ENCODE results near the gene GLTP.

GLTP gene

DNA sequence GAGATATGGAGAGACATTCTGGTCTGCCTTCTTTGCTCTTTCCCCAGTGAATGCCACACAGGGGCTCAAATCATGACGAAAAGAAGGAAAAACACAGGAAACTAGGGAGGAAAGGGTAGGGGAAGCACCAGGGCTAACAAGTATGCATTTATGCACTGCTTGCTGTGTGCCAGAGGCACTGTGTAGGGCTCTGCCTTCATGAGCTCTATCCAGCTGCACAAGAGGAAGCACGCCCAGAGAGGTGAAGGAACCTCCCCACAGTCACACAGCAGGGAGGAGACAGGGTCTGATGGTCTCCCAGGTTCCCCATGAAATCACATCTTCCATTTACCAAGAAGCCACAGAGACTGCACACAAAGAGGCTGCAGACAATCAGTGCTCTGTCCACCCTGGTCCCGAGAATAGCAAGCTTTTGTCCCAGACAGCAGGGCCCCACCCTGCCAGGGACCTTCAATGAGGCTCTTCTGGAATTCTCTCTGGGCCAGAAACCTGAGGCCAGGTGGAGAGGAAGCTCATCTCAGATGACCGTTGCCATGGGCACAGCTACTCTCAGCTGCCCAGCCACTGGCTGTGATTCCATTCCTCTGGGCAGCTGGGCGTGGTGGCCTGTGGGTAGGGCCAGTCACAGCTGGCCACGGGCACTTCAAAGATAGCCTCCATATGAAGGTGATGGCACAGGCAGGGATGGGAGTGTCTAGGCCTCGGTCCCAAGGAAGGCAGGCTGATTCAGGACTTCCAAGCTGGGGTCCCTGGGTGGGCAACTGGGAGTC is 39.9 kb downstream of the GLTP start:
- Histone ChIP-seq H3K4me3 (ENCODE audit: low read depth, low read length) (no peak overlapping the region), H3K9me3 (ENCODE audit: severe bottlenecking) (no peaks in the 10 kb centered on the region), H3K36me3 (no peaks in the 10 kb centered on the region), H3K27me3 (ENCODE audit: insufficient read depth, low read depth, severe bottlenecking) (no peaks in the 10 kb centered on the region), H3K27ac (no peak overlapping the region)
- no peak for TF ChIP-seq CTCF (IDR thresholded peaks at IDR 0.05; ENCODE audit: low read depth, low read length)
- no peak for DNase-seq

- Histone ChIP-seq H3K27me3 (ENCODE audit: insufficient read depth, low read depth, severe bottlenecking) (no peaks in the 10 kb centered on the region), H3K36me3 (no peaks in the 10 kb centered on the region), H3K4me3 (ENCODE audit: low read depth, low read length) (no peak overlapping the region)
Measured at GRCh38 chr12:109839444-109839843, 40.9 kb downstream of the GLTP start.

GRCh38 chr12:109836916-109837315 is 43.4 kb downstream of the GLTP start:
- H3K27ac ChIP-seq, result no peak overlapping the region

More at GRCh38 chr12:109839444-109839843, 40.9 kb downstream of the GLTP start:
- no peaks in the 10 kb centered on the region for H3K9me3 ChIP-seq (ENCODE audit: severe bottlenecking)
- no peak overlapping the region for H3K27ac ChIP-seq
- DNase-seq, result no peak
- no peak for TF ChIP-seq CTCF (IDR thresholded peaks at IDR 0.05; ENCODE audit: low read depth, low read length)

DNA sequence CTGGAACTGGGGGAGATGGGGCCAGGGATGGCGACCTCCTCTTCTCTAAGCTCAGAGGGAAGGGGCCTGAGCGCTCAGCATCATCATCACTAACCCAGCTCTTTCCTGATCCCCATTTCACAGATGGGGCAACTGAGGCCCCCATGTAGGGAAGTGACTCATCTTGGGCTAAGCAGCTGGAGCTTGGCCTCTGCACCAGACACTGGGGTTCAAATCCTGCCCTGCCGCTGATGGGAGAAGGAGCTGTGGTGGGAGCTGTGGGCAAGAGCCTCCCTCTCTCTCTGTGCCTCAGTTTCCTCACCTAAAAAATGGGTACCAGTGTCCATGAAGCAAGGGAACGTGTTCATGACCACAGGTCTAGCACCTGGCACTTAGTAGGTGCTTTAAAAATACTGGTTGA is 44.5 kb downstream of the GLTP start:
- H3K36me3 ChIP-seq, result no peaks in the 10 kb centered on the region
- no peaks in the 10 kb centered on the region for H3K9me3 ChIP-seq (ENCODE audit: severe bottlenecking)
- H3K4me3 ChIP-seq (ENCODE audit: low read depth, low read length), result no peak overlapping the region
- TF ChIP-seq CTCF (IDR thresholded peaks at IDR 0.05; ENCODE audit: low read depth, low read length), result no peak
- no peak for DNase-seq
- no peaks in the 10 kb centered on the region for H3K27me3 ChIP-seq (ENCODE audit: insufficient read depth, low read depth, severe bottlenecking)
- no peak overlapping the region for H3K27ac ChIP-seq

More at GRCh38 chr12:109836916-109837315, 43.4 kb downstream of the GLTP start:
- no peak for DNase-seq
- Histone ChIP-seq H3K4me3 (ENCODE audit: low read depth, low read length) (no peak overlapping the region), H3K27me3 (ENCODE audit: insufficient read depth, low read depth, severe bottlenecking) (no peaks in the 10 kb centered on the region), H3K36me3 (no peaks in the 10 kb centered on the region), H3K9me3 (ENCODE audit: severe bottlenecking) (no peaks in the 10 kb centered on the region)
- no peak for TF ChIP-seq CTCF (IDR thresholded peaks at IDR 0.05; ENCODE audit: low read depth, low read length)

DNA sequence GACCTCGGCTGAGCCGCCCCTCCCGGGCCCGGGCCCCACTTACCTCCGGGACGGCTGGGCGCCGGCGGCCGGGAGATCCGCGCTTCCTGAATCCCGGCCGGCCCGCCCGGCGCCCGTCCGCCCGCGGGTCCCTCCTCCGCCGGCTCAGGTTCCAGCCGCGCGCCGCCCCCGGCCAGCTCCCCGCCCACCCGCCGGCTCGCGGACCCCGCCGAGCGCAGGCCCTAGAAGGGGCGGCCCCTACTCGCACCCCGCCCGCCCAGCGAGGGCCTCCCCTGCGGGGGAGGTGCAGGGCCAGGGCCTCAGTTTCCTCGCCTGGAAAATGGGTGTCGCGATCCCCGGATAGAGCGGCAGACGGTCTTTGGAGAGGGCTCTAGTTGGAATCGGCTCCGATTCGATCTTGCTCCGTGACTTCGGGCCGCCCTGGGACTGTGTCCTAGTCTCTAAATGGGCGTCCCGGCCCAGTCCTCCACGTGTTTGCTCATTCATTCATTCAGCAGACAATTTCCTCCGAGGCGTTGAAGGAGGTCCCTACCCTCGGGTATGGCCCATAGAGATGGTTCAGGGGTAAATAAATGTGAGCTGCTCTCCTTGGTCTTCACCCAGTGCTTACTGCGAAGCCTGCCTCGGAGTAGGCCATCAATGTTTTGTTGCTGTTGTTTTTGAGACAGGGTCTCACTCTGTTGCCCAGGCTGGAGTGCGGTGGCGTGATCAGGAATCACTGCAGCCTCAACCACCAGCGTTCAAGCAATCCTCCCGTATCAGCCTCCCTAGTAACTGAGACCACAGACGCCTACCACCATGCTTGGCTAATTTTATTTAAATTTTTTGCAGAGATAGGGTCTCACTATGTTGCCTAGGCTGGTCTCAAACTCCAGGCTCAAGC is 46.8 kb downstream of the GLTP start, which contains the start of gene TRPV4:
TSS of gene TRPV4 (minus strand) at position 92 of the 883 bp plus-strand sequence. CDS start 18,602 bp downstream, outside the sequence.
- no peak for TF ChIP-seq CTCF (IDR thresholded peaks at IDR 0.05; ENCODE audit: low read depth, low read length)
- no peak for DNase-seq
- Histone ChIP-seq H3K9me3 (ENCODE audit: severe bottlenecking) (no peaks in the 10 kb centered on the region), H3K36me3 (no peaks in the 10 kb centered on the region), H3K27me3 (ENCODE audit: insufficient read depth, low read depth, severe bottlenecking) (no peaks in the 10 kb centered on the region), H3K4me3 (ENCODE audit: low read depth, low read length) (no peak within 1 kb of the TSS), H3K27ac (no peak within 1 kb of the TSS)
